Posterior cingulate gyrus (tissue), 11 donors: ENCODE results near the gene MT1H.
"Not testable (repeated sequence)": the region's sequence is repeated elsewhere in the genome, so short reads cannot be mapped to it uniquely, and the experiment has no call there.

Source experiments
- DNase-seq, 10 donors: peaks; one replicate each; pipeline versions ENCODE4 v3.0.0 to v3.0.0-alpha.2; 2020 to 2021; ENCODE audit warnings: mixed read lengths in 3 of 10
- intact Hi-C: fragments of 100-400 bp; cut with DNase I; formaldehyde crosslinking; loops from one replicate; pipeline ENCODE4 v1.15.1; 2023

The MT1H gene

DNA sequence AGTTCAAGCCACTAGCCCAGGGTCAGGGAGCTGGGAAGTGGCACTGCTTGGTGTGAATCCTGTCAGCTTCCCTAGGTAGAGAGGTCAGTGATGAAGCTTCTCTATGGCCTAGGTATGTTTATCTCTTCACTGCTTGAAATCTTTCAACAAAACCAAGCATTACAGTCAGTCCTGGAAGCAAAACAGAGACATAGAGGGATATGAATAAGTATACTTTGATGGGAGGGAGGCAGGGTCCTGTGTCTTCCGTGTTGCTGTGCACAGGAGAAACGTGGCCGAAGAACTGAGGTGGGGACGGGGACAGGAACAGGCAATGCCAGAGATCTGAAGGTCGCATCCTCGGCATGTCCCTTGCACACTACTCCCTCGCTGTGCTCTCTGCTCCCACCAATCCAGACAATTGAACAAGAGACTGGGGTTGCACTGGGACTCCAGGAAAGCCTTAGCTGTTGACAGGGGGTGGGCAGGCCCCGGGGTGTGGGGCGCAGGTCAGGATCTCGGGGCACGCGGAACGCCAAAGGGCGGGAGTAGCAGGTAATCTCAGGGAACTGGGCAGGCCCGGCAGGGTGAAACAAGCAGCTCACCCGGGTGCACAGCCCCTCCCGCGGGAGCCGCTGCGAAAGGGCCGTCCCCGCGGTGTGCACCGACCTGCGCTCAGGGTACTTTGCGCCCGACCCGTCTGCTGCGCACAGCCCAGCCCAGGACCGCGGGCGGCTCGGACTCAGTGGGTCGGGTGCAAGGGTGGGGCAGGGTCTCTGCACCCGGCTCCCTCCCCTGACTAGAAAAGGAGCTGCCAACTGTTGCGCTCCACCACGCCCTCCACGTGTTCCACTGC is at the start of gene MT1H:
Gene MT1H, plus strand, starts transcription at position 810 of the 835 bp plus-strand sequence. CDS start 71 bp downstream, outside the sequence.
- peak in 2 of 10 donors; percentile 59 to 79 for DNase-seq
- intact Hi-C loops = no loop called here

DNA sequence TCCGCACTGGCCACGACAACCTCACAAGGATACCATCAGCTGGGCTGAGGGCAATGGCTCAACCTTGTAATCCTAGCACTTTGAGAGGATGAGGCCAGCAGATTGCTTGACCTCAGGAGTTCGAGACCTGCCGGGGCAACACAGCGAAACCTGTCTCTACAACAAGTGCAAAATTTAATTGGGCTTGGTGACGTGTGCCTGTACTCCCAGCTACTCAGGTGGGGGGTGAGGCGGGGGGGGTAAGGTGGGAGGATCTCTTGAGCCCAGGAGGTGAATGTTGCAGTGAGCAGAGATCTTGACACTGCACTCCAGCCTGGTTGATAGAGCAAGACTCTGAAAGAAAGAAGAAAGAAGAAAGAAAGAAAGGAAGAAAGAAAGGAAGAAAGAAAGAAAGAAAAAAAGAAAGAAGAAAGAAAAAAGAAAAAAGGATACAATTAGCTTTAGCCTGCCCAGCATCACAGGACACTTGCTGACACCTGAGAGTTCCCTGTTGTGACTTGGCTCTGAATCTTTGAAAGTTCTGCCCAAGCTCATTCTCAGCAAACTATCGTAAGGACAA is 49.2 kb upstream of the MT1H start:
- intact Hi-C loops = no loop called here
- DNase-seq = no peak

DNA sequence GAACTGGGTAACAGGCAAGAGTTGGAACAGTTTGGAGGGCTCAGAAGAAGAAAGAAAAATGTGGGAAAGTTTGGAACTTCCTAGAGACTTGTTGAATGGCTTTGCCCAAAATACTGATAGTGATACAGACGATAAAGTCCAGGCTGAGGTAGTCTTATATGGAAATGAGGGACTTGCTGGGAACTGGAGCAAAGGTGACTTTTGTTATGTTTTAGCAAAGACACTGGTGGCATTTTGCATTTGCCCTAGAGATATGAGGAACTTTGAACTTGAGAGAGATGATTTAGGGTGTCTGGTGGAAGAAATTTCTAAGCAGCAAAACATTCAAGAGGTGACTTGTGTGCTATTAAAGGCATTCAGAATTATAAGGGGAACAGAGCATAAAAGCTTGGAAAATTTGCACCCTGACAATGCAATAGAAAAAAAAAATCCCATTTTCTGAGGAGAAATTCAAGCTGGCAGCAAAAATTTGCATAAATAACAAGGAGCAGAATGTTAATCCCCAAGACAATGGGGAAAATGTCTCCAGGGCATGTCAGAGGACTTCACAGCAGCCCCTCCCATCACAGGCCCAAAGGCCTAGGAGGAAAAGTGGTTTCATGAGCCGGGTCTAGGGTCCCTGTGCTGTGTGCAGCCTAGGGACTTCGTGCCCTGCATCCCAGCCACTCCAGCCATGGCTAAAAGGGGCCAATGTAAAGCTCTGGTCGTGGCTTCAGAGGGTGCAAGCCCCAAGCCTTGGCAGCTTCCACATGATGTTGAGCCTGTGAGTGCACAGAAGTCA is 47.8 kb upstream of the MT1H start:
- DNase-seq, intact Hi-C loops: not testable (repeated sequence)

DNA sequence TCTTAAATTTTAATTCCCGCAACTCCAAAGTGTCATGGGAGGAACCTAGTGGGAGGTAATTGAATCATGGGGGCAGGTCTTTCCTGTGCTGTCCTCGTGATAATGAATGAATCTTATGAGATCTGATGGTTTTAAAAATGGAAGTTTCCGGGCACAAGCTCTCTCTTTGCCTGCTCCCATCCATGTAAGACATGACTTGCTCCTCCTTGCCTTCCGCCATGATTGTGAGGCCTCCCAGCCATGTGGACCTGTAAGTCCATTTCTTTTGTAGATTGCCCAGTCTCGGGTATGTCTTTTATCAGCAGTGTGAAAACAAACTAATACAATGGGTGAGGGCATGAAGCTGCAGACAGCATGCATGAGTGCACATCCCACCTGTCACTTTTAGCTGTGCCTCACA is 46.4 kb upstream of the MT1H start:
- intact Hi-C loops, DNase-seq: not testable (repeated sequence)

DNA sequence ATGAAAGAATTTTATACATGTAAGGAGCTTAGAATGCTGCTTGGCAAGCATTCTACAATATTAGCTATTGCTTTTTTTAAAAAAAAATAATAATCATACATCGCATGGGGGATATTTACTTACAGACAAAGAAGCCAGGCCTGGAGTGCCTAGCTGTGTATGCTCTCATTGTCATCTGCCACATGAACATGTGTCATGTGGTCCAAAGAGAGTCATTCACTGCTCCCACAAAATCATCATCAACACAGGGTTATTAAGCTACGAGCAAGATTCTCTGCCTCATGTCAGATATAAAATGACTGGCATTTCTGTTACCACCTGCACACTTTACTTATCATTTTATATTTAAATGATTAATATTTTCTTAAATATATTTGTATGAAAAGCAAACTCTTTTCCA is 46.0 kb upstream of the MT1H start:
- no peak for DNase-seq
- intact Hi-C loops = no loop called here

DNA sequence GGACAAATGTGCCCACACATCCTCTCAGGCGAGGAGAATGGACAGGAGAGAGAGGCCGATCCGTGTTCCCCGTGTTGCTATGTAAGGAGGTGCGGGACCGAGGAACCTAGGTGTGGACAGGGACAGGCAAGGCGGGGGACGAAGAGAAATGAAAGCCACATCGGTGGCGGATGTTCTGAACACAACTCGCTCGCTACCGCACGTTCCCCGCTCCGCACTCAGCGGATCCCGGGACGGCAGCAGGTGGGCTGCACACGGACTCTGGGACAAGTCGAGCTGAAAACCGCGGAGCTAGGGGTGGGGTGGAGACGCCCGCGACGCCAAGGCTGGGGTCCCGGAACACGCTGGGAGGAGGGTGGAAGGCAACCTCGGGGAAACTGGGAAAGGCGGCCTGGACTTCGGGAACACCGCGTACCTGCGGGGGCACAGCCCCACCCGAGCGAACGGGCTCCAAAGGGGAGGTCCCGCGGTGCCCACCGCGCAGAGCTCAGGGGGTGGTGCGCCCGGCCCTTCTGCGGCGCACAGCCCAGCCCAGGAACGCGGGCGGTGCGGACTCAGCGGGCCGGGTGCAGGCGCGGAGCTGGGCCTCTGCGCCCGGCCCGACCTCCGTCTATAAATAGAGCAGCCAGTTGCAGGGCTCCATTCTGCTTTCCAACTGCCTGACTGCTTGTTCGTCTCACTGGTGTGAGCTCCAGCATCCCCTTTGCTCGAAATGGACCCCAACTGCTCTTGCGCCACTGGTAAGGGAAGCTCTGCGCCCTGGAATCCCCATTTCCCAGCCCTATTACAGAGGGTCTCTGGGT is 44.3 kb upstream of the MT1H start, which contains the start of gene MT1E:
Gene MT1E, plus strand, starts transcription at position 642 of the 803 bp plus-strand sequence. Its CDS starts 71 bp downstream, at position 713.
- intact Hi-C loops = no loop called here
- DNase-seq = peak in 6 of 10 donors; percentile 35 to 91 (median 54)

DNA sequence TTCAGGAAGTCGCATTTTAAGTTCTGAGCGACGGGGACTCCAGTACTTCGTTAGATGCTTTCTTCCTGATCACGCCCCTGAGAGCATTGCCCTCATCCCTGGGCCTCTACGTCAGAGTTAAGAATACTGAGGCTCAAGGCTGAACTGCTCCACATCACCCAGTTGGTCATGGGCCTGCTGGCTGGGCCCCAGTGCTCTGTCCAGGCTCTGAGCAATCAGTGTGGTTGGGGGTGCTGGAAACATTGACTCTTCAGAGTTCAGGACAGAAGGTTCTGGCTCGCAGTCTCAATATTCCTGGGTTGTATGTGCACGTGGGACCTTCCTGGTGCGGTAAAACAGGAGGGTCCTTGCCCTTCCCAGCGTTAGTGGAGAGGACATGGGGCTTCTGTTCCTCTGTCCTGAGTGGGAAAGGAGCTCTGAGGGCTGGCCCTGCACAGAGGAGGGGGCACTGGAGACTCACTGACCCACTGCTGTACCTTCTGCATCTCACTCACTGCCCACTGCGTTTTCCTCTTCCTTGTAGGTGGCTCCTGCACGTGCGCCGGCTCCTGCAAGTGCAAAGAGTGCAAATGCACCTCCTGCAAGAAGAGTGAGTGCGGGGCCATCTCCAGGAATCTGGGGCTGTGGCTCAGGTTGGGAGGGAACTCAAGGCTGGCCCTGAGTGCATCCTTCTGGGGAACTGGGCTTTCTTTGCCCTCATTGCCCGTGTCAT is 43.5 kb upstream of the MT1H start:
- DNase-seq = no peak
- intact Hi-C loops = no loop called here

DNA sequence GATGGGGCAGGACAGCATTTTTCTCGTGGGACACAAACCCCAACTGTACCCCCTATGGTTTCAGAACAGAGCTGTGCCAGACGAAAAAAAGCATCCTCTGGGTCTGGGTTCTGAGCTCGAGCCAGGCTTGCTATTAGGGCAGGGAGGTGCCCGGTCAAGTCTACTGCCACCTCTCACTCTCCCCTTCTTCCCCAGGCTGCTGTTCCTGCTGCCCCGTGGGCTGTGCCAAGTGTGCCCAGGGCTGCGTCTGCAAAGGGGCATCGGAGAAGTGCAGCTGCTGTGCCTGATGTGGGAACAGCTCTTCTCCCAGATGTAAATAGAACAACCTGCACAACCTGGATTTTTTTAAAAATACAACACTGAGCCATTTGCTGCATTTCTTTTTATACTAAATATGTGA is 42.9 kb upstream of the MT1H start:
- intact Hi-C loops = no loop called here
- no peak for DNase-seq

DNA sequence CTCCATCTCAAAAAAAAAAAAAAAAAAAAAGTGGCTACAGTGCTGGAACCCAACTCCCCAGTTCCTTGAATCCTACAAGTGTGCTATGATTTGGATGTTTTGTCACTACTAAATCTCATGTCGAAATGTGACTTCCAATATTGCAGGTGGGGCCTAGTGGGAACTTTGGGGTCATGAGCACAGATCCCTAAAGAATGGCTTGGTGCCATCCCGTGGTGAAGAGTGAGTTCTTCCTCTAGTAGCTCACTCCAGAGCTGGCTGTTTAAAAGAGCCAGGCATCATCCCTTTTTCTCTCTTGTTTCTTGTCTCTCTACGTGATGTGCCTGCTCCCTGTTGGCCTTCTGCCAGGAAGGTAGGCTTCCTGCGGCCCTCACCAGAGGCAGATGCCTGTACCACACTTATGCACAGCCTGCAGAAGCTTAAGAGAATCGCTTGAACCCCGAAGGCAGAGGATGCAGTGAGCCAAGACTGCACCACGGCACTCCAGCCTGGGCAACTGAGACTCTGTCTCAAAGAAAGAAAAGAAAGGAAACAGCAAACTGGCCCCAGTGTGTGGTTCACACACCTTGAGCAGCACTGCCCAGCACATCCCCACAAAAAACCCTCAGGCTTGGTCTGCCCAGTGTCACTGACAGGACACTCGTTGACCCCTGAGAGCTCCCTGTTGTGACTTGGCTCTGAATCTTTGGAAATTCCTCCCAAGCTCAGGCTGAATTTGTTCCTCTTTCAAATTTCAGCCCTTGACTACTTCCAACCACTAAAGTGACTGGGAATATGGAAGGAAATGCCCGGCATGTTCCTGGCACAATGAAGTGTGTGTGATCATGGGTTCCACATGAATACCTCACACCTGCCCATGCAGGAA is 40.9 kb upstream of the MT1H start:
- intact Hi-C loops = no loop called here
- DNase-seq = no peak

DNA sequence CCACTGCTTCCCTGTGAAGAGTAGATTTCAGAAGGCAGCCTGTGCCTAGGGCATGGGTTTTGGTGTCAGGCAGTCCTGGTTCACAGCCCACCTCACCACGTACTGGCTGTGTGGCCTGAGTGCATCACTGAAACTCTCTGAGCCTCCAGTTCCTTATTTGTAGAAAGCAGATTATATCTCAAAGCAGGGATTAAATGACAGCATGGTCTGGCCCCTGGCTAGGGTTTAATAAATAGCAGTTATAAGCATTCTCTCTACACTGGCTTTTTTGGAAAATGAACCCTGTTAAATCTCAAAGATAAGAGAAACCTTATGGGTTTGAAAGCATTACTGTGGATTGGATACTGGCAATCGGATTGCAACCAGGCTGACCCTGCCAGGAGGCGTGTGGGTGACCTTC is 40.1 kb upstream of the MT1H start:
- intact Hi-C loops = no loop called here

DNA sequence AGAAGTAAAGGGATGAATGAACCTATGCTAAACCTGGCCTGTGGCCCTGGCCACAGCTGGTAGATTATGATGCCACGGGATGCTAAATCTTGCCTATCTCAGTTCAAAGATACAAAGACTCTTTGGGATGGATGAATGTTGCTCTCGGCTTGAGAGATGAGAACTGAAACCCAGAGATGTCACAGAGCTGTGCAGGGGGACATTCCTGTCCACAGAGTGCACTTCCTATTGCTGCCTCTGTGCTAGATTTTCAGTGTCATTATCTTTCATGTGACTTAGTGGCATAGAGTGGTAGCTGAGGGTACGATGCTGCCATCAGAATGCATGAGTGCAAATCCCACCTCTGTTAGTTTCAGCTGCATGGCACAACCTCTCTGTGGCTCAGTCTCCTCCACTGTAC is 39.5 kb upstream of the MT1H start:
- intact Hi-C loops = no loop called here
- no peak for DNase-seq

More for the DNA sequence above, 40.1 kb upstream of the MT1H start:
- no peak for DNase-seq

DNA sequence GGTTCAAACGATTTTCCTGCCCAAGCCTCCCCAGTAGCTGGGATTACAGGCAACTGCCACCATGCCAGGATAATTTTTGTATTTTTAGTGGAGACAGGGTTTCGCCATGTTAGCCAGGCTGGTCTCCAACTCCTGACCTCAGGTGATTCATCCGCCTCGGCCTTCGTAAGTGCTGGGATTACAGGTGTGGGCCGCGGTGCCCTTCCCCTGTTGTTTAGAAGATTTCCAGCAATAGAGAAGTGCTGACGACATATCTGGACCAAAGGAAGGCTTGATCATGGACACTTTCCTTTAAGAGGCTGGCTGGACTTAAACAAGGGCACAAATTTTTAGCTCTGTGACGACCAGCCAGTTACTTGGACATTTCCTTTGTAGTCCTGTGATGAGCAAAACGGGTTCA is 38.4 kb upstream of the MT1H start:
- DNase-seq = no peak
- intact Hi-C loops = no loop called here

DNA sequence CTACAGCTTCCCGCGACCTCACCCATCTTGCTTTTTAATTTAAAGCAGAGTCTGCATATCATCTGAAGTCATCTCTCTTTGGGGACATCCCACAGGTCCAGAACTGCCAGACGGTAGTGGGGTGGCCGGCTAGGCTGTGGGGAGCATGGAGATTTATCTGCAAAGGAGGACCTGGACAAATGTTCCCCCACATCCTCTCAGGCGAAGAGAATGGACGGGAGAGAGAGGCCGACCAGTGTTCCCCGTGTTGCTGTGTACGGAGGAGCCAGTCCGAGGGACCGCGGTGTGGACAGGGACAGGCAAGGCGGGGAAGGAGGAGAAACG is 37.8 kb upstream of the MT1H start:
- intact Hi-C loops = no loop called here
- DNase-seq = no peak

DNA sequence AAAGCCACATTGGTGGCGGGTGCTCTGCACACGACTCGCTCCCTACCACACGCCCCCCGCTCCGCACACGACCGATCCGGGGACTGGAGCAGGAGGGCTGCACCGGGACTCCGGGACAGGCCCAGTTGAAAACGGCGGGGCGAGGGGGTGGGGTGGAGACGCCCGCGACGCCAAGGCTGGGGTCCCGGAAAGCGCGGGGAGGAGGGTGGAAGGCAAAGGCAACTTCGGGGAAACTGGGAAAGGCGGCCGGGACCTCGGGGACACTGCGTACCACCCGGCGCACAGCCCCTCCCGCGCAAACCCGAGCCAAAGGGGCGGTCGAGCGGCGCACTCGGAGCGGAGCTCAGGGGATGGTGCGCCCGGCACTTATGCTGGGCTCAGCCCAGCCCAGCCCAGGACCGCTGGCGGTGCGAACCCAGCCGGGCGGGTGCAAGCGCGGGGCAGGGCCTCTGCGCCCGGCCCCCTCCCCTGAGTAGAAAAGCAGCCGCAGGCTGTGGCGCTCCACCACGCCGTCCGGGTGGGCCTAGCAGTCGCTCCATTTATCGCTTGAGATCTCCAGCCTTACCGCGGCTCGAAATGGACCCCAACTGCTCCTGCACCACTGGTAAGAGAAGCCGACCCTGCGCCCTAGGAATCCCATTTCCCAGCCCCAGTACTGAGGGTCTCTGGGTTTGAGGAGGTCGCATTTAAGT is 37.3 kb upstream of the MT1H start, which contains the start of gene MT1M:
Gene MT1M, plus strand, starts transcription at position 504 of the 692 bp plus-strand sequence. Its CDS starts 73 bp downstream, at position 577.
- DNase-seq = peak in 7 of 10 donors; percentile 34 to 91 (median 63)
- intact Hi-C loops = no loop called here

DNA sequence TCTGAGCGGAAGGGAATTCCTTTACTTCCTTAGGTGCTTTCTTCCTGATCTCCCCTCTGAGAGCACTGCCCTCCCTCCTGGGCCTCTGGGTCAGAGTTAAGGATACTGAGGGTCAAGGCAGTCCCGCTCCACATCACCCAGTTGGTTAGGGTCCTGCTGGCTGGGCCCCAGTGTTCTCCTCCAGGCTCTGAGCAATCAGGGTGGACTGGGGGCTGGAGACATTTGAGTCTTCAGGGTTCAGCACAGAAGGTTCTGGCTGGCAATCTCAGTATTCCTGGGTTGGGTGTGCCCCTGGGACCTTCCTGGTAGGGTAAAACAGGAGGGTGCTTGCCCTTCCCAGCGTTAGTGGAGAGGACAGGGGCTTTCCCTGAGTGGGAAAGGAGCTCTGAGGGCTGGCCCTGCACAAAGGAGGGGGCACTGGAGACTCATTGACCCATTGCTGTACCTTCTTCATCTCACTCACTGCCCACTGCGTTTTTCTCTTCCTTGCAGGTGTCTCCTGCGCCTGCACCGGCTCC is 36.7 kb upstream of the MT1H start:
- intact Hi-C loops = no loop called here
- no peak for DNase-seq

DNA sequence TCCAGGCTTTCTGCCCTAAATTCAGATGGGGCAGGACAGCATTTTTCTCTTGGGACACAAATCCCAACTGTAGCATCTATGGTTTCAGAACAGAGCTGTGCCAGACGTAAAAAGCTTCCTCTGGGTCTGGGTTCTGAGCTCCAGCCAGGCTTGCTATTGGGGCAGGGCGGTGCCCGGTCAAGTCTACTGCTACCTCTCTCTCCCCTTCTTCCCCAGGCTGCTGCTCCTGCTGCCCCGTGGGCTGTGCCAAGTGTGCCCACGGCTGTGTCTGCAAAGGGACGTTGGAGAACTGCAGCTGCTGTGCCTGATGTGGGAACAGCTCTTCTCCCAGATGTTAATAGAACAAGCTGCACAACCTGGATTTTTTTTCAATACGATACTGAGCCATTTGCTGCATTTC is 36.1 kb upstream of the MT1H start:
- no peak for DNase-seq
- intact Hi-C loops = no loop called here

DNA sequence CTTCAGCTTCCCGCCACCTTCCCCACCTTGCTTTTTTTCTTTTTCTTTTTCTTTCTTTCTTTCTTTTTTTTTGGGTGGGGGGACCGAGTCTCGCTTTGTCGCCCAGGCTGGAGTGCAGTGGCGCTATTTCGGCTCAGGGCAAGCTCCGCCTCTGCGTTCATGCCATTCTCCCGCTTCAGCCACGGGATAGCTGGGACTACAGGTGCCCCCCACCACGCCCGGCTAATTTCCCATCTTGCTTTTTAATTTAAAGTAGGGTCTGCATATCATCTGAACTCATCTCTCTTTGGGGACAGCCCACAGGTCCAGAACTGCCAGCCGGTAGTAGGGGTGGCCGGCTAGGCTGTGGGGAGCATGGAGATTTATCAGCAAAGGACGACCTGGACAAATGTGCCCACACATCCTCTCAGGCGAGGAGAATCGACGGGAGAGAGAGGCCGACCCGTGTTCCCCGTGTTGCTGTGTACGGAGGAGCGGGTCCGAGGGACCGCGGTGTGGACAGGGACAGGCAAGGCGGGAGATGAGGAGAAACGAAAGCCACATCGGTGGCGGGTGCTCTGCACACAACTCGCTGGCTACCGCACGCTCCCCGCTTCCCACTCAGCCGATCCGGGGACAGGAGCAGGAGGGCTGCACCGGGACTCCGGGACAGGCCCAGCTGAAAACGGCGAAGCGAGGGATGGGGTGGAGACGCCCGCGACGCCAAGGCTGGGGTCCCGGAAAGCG is 34.7 kb upstream of the MT1H start:
- intact Hi-C loops = no loop called here
- no peak for DNase-seq
